ENCODE measurements around the gene CALR.
"Not testable (repeated sequence)": the region's sequence is repeated elsewhere in the genome, so short reads cannot be mapped to it uniquely, and the experiment has no call there.

CALR gene

GRCh38 chr19:12937927-12938778, at the start of gene CALR:
TSS of gene CALR (plus strand) at chr19:12938609. CDS start at chr19:12938680, 71 bp downstream.
- in situ Hi-C loops (cut with MboI; ENCODE audit: low pct_unique_long_range_greater_than_20kb, low sequenced_read_pairs) = no loop called here

GRCh38 chr19:12890299-12890786, 48.1 kb upstream of the CALR start:
- in situ Hi-C loops (cut with MboI; ENCODE audit: low pct_unique_long_range_greater_than_20kb, low sequenced_read_pairs) = not testable (repeated sequence)

More at GRCh38 chr19:12937927-12938778, at the start of gene CALR:
- DNase-seq = peak; percentile 99

GRCh38 chr19:12890787-12891552, 47.4 kb upstream of the CALR start, which contains the start of gene GCDH:
TSS of gene GCDH (plus strand) at chr19:12891160. CDS start at chr19:12891305, 145 bp downstream.
- in situ Hi-C loops (cut with MboI; ENCODE audit: low pct_unique_long_range_greater_than_20kb, low sequenced_read_pairs) = no loop called here
- DNase-seq = peak; percentile 99

More at GRCh38 chr19:12890299-12890786, 48.1 kb upstream of the CALR start:
- not testable (repeated sequence) for DNase-seq

- DNase-seq = no peak
- in situ Hi-C loops (cut with MboI; ENCODE audit: low pct_unique_long_range_greater_than_20kb, low sequenced_read_pairs) = no loop called here
Observed at GRCh38 chr19:12891553-12892021, 46.8 kb upstream of the CALR start.

- in situ Hi-C loops (cut with MboI; ENCODE audit: low pct_unique_long_range_greater_than_20kb, low sequenced_read_pairs) = no loop called here
- DNase-seq = no peak
Observed at GRCh38 chr19:12893582-12893981, 44.8 kb upstream of the CALR start.

GRCh38 chr19:12896460-12896859, 41.9 kb upstream of the CALR start:
- no peak for DNase-seq
- in situ Hi-C loops (cut with MboI; ENCODE audit: low pct_unique_long_range_greater_than_20kb, low sequenced_read_pairs) = no loop called here

- in situ Hi-C loops (cut with MboI; ENCODE audit: low pct_unique_long_range_greater_than_20kb, low sequenced_read_pairs) = no loop called here
- no peak for DNase-seq
Observed at GRCh38 chr19:12899891-12900518, 38.4 kb upstream of the CALR start.

- DNase-seq = no peak
- in situ Hi-C loops (cut with MboI; ENCODE audit: low pct_unique_long_range_greater_than_20kb, low sequenced_read_pairs) = no loop called here
Observed at GRCh38 chr19:12907166-12907565, 31.2 kb upstream of the CALR start.

- DNase-seq = no peak
- in situ Hi-C loops (cut with MboI; ENCODE audit: low pct_unique_long_range_greater_than_20kb, low sequenced_read_pairs) = no loop called here
Observed at GRCh38 chr19:12912571-12912970, 25.8 kb upstream of the CALR start.

GRCh38 chr19:12913011-12913561, 25.3 kb upstream of the CALR start:
- in situ Hi-C loops (cut with MboI; ENCODE audit: low pct_unique_long_range_greater_than_20kb, low sequenced_read_pairs) = no loop called here
- peak; percentile 89 for DNase-seq

- DNase-seq = peak; percentile 93
- in situ Hi-C loops (cut with MboI; ENCODE audit: low pct_unique_long_range_greater_than_20kb, low sequenced_read_pairs) = no loop called here
Observed at GRCh38 chr19:12913851-12914690, 24.3 kb upstream of the CALR start.

- DNase-seq; in situ Hi-C loops (cut with MboI; ENCODE audit: low pct_unique_long_range_greater_than_20kb, low sequenced_read_pairs): not testable (repeated sequence)
Observed at GRCh38 chr19:12915860-12916259, 22.5 kb upstream of the CALR start.

GRCh38 chr19:12918253-12918652, 20.2 kb upstream of the CALR start:
- DNase-seq = no peak
- in situ Hi-C loops (cut with MboI; ENCODE audit: low pct_unique_long_range_greater_than_20kb, low sequenced_read_pairs) = no loop called here

GRCh38 chr19:12921047-12921446, 17.4 kb upstream of the CALR start:
- DNase-seq = no peak
- in situ Hi-C loops (cut with MboI; ENCODE audit: low pct_unique_long_range_greater_than_20kb, low sequenced_read_pairs) = no loop called here

GRCh38 chr19:12922959-12923358, 15.4 kb upstream of the CALR start:
- no peak for DNase-seq
- in situ Hi-C loops (cut with MboI; ENCODE audit: low pct_unique_long_range_greater_than_20kb, low sequenced_read_pairs) = no loop called here

GRCh38 chr19:12924621-12925310, 13.6 kb upstream of the CALR start:
- in situ Hi-C loops (cut with MboI; ENCODE audit: low pct_unique_long_range_greater_than_20kb, low sequenced_read_pairs) = no loop called here
- DNase-seq = no peak

- peak; percentile 54 for DNase-seq
- in situ Hi-C loops (cut with MboI; ENCODE audit: low pct_unique_long_range_greater_than_20kb, low sequenced_read_pairs) = no loop called here
Observed at GRCh38 chr19:12930002-12930645, 8.3 kb upstream of the CALR start.
